CD4-positive, CD25-positive, alpha-beta regulatory T cell (primary cell): ENCODE data around the gene MNAT1. TPM values are rescaled to one million over a fixed set of nuclear protein-coding genes. Genes with fewer than 3 reads are reported as not detected.

Experiments used
- ATAC-seq, 2 donors: fragments of 150-1000 bp; cut with Tn5 transposase; one replicate each; pipeline ENCODE4 v1.10.0; 2021; ENCODE audit warnings: low read depth in 2 of 2, moderate number of reproducible peaks in 2 of 2, moderate library complexity in 1 of 2
- DNase-seq, 3 donors: peaks; one replicate each; pipeline versions ENCODE4 v3.0.0 to v3.0.0-alpha.2; 2012 to 2022; ENCODE audit warnings: mixed read lengths in 1 of 3
- H3K27ac ChIP-seq: one replicate; pipeline ENCODE4 v1.7.0; 2013; ENCODE audit warnings: mild to moderate bottlenecking, low read length; ENCODE audit not compliant: insufficient read depth, poor library complexity, severe bottlenecking
- H3K27me3 ChIP-seq: one replicate; pipeline ENCODE4 v1.7.0; 2013; ENCODE audit warnings: low read length; ENCODE audit not compliant: control insufficient read depth, insufficient read depth
- H3K36me3 ChIP-seq: one replicate; pipeline ENCODE4 v1.7.0; 2013; ENCODE audit warnings: mild to moderate bottlenecking, low read length, moderate library complexity; ENCODE audit not compliant: control insufficient read depth, insufficient read depth
- H3K4me1 ChIP-seq: 2 replicates; pipeline ENCODE4 v1.7.0; 2013; ENCODE audit warnings: mild to moderate bottlenecking, low read length; ENCODE audit not compliant: insufficient read depth, control insufficient read depth, poor library complexity, severe bottlenecking
- H3K4me3 ChIP-seq: one replicate; pipeline ENCODE4 v1.7.0; 2013; ENCODE audit warnings: low read depth, mild to moderate bottlenecking, low read length, moderate library complexity
- H3K9me3 ChIP-seq, 2 experiments: 1 replicate in 1 of 2; 2 replicates in 1 of 2; pipeline ENCODE4 v1.7.0; 2013; ENCODE audit warnings: low read length in 2 of 2, mild to moderate bottlenecking in 1 of 2, moderate library complexity in 1 of 2; ENCODE audit not compliant: control insufficient read depth in 2 of 2
- H3K27ac Mint-ChIP-seq, 3 donors: one replicate each; pipeline ENCODE4 v1.8.0; 2020 to 2022; ENCODE audit warnings: mild to moderate bottlenecking in 3 of 3, mixed read lengths in 3 of 3, moderate library complexity in 2 of 3
- H3K27me3 Mint-ChIP-seq: one replicate; pipeline ENCODE4 v1.8.0; 2022; ENCODE audit warnings: mild to moderate bottlenecking, mixed read lengths
- H3K36me3 Mint-ChIP-seq: one replicate; pipeline ENCODE4 v1.8.0; 2020; ENCODE audit warnings: mixed read lengths
- H3K4me1 Mint-ChIP-seq, 4 donors: one replicate each; pipeline ENCODE4 v1.8.0; 2020 to 2022; ENCODE audit warnings: mixed read lengths in 4 of 4, mild to moderate bottlenecking in 1 of 4
- H3K4me3 Mint-ChIP-seq, 4 donors: one replicate each; pipeline ENCODE4 v1.8.0; 2020 to 2022; ENCODE audit warnings: mild to moderate bottlenecking in 4 of 4, mixed read lengths in 4 of 4, moderate library complexity in 3 of 4
- H3K9me3 Mint-ChIP-seq, 7 donors: one replicate each; pipeline ENCODE4 v1.8.0; 2020 to 2022; ENCODE audit warnings: mixed read lengths in 7 of 7, mild to moderate bottlenecking in 3 of 7, moderate library complexity in 2 of 7
- polyA plus RNA-seq, 4 donors: library from polyadenylated mRNA; unstranded; fragments of 300-500 nt; fragmentation: Illumina TruSeq; gene quantifications; one replicate each; pipeline ENCODE4 v1.2.3, GENCODE V29; 2021
- total RNA-seq: library from RNA; stranded (reverse); gene quantifications from one replicate; pipeline ENCODE4 v1.2.3, GENCODE V29; 2022

MNAT1 gene
- total and polyA plus RNA-seq, 5 donors from 2014 or later: 12.6 to 22.0 (median 15.9) TPM

DNA sequence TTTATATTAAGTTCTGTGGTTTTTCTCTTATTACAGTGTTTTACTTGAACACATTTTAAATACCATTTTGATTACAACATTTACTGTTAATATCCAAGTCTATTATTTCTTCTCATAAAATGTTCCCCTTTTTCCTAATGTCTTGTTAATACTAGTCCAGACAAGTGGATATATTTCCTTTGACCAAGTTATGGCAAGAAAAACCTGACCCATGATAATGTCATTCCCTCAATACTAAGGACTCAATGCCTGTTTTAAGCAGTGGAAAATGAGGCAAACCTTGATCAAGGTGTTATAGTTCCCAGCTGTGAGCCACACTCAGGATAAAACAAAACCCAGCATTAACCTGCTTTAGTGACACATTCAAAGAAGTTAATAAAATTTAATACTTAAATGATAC is 234.1 kb downstream of the MNAT1 start:
- Histone ChIP-seq H3K4me3 (no peak overlapping the region), H3K36me3 (peaks cover 4% of the 10 kb centered on the region), H3K27me3 (no peaks in the 10 kb centered on the region), H3K4me1 (no peaks in the 10 kb centered on the region), H3K9me3 (no peaks in the 10 kb centered on the region), H3K27ac (no peak overlapping the region)
- H3K9me3 Mint-ChIP-seq: no peaks in the 10 kb centered on the region
- no peak overlapping the region for H3K4me3 Mint-ChIP-seq
- DNase-seq (no peak), ATAC-seq (no peak)
- H3K27me3 Mint-ChIP-seq: no peaks in the 10 kb centered on the region
- H3K4me1 Mint-ChIP-seq: peaks cover 0 to 5% (median 5%) of the 10 kb centered on the region in 4 donors
- H3K27ac Mint-ChIP-seq: no peak overlapping the region
- H3K36me3 Mint-ChIP-seq: peaks cover 17% of the 10 kb centered on the region

DNA sequence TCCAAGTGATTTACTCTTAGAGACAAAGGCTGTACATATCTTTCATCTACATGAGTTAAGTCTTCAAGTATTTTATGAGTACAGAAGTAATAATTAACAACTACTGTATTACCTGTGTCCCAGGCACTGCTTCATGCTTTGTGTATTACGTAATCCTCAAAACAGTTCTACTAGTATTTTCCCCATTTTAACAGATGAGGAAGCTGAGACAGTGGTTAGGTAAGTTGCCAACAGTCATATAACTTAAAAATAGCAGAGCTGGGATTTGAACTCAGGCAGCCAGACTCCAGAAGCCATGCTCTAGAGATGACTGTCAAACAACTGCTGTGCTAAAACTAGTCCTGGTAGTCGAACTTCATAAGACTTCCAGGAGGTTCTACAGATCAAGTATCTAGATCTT is 235.6 kb downstream of the MNAT1 start:
- peaks cover 11% of the 10 kb centered on the region for H3K36me3 ChIP-seq
- no peaks in the 10 kb centered on the region for H3K9me3 Mint-ChIP-seq
- H3K27me3 ChIP-seq: no peaks in the 10 kb centered on the region
- H3K9me3 ChIP-seq: no peaks in the 10 kb centered on the region
- H3K27ac ChIP-seq: no peak overlapping the region
- no peaks in the 10 kb centered on the region for H3K27me3 Mint-ChIP-seq
- peaks cover 19% of the 10 kb centered on the region for H3K36me3 Mint-ChIP-seq
- no peak overlapping the region for H3K4me3 ChIP-seq
- no peak for DNase-seq
- H3K4me1 Mint-ChIP-seq: peaks cover 4 to 8% (median 5%) of the 10 kb centered on the region in 4 donors
- no peak for ATAC-seq
- H3K4me3 Mint-ChIP-seq: no peak overlapping the region
- no peaks in the 10 kb centered on the region for H3K4me1 ChIP-seq
- H3K27ac Mint-ChIP-seq: no peak overlapping the region

- Mint-ChIP-seq H3K4me1 (peaks cover 5 to 14% (median 9%) of the 10 kb centered on the region in 4 donors), H3K27ac (no peak overlapping the region), H3K9me3 (no peaks in the 10 kb centered on the region), H3K36me3 (peaks cover 19% of the 10 kb centered on the region), H3K27me3 (no peaks in the 10 kb centered on the region), H3K4me3 (no peak overlapping the region)
- DNase-seq: no peak
- Histone ChIP-seq H3K36me3 (peaks cover 17% of the 10 kb centered on the region), H3K27me3 (no peaks in the 10 kb centered on the region), H3K27ac (no peak overlapping the region), H3K9me3 (no peaks in the 10 kb centered on the region), H3K4me3 (no peak overlapping the region), H3K4me1 (no peaks in the 10 kb centered on the region)
- ATAC-seq: no peak
These were observed 236.7 kb downstream of the MNAT1 start for GRCh38 chr14:60971271-60971670.

- no peak overlapping the region for H3K4me3 ChIP-seq
- no peaks in the 10 kb centered on the region for H3K9me3 Mint-ChIP-seq
- no peak for ATAC-seq
- peak overlapping the region in 1 of 3 donors; percentile 24 for H3K27ac Mint-ChIP-seq
- H3K36me3 ChIP-seq: peaks cover 18% of the 10 kb centered on the region
- peaks cover 21% of the 10 kb centered on the region for H3K36me3 Mint-ChIP-seq
- no peak overlapping the region for H3K4me3 Mint-ChIP-seq
- no peak for DNase-seq
- no peaks in the 10 kb centered on the region for H3K27me3 Mint-ChIP-seq
- H3K27me3 ChIP-seq: no peaks in the 10 kb centered on the region
- no peaks in the 10 kb centered on the region for H3K9me3 ChIP-seq
- peaks cover under 1% of the 10 kb centered on the region for H3K4me1 ChIP-seq
- peaks cover 5 to 25% (median 15%) of the 10 kb centered on the region in 4 donors for H3K4me1 Mint-ChIP-seq
- no peak overlapping the region for H3K27ac ChIP-seq
These were observed 237.7 kb downstream of the MNAT1 start for GRCh38 chr14:60972295-60972694.

DNA sequence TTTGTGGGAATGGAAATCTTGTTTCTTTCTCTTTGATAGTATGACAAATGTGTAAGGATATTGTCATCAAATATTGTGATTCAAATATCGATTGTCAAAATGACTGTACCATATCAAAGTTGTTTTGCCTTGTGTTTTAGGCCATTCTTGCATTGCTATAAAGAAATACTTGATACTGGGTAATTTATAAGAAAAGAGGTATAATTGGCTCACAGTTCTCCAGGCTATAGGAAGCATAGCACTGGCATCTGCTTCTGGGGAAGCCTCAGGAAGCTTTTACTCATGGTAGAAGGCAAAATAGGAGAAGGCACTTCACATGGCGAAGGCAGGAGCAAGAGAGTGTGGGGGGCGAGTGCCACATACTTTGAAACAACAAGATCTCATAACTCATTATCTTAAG is 238.5 kb downstream of the MNAT1 start:
- H3K27me3 Mint-ChIP-seq: no peaks in the 10 kb centered on the region
- no peaks in the 10 kb centered on the region for H3K9me3 Mint-ChIP-seq
- peaks cover 4% of the 10 kb centered on the region for H3K4me1 ChIP-seq
- DNase-seq (no peak), ATAC-seq (no peak)
- no peaks in the 10 kb centered on the region for H3K27me3 ChIP-seq
- H3K27ac ChIP-seq: no peak overlapping the region
- H3K27ac Mint-ChIP-seq: peak overlapping the region in 1 of 3 donors; percentile 48
- peaks cover 5 to 32% (median 21%) of the 10 kb centered on the region in 4 donors for H3K4me1 Mint-ChIP-seq
- H3K9me3 ChIP-seq: no peaks in the 10 kb centered on the region
- peaks cover 21% of the 10 kb centered on the region for H3K36me3 Mint-ChIP-seq
- peaks cover 18% of the 10 kb centered on the region for H3K36me3 ChIP-seq
- no peak overlapping the region for H3K4me3 ChIP-seq
- no peak overlapping the region for H3K4me3 Mint-ChIP-seq

DNA sequence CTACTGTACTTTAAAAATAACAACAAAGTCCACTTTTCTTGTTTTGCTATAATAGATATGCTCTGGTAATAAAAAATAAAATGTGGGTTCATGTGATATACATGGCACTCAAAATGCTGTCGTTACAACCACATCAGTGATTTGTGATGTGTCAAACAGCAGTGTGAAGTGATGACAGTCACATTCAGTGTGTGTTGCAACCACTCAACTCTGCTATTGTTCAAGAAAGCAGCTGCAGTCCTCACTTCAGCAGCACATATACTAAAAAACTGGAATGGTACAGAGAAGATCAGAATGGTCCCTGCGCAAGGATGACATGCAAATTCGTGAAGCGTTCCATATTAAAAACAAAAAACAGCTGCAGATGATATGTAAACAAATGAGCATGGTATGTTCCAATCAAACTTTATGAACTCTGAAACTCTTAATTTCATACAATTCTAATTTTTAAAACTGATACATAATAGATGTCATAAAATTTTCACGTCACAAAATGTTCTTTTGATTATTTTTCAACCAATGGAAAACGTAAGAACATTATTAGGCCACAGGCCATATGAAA is 239.6 kb downstream of the MNAT1 start:
- Mint-ChIP-seq H3K4me3 (no peak overlapping the region), H3K27ac (no peak overlapping the region), H3K4me1 (peaks cover 14 to 35% (median 28%) of the 10 kb centered on the region in 4 donors), H3K36me3 (peaks cover 21% of the 10 kb centered on the region), H3K9me3 (no peaks in the 10 kb centered on the region), H3K27me3 (no peaks in the 10 kb centered on the region)
- Histone ChIP-seq H3K9me3 (no peaks in the 10 kb centered on the region), H3K27ac (no peak overlapping the region), H3K4me3 (no peak overlapping the region), H3K27me3 (no peaks in the 10 kb centered on the region), H3K36me3 (peaks cover 18% of the 10 kb centered on the region), H3K4me1 (peaks cover 4% of the 10 kb centered on the region)
- DNase-seq (no peak), ATAC-seq (no peak)

GRCh38 chr14:60975551-60975950 is 241.0 kb downstream of the MNAT1 start:
- DNase-seq (no peak), ATAC-seq (no peak)
- H3K27ac Mint-ChIP-seq: peak overlapping the region; percentile 18 to 52 (median 23)
- no peaks in the 10 kb centered on the region for H3K27me3 ChIP-seq
- H3K4me1 Mint-ChIP-seq: peaks cover 15 to 40% (median 29%) of the 10 kb centered on the region in 4 donors
- H3K4me3 ChIP-seq: no peak overlapping the region
- H3K4me3 Mint-ChIP-seq: no peak overlapping the region
- peaks cover 10% of the 10 kb centered on the region for H3K4me1 ChIP-seq
- H3K9me3 ChIP-seq: no peaks in the 10 kb centered on the region
- H3K36me3 Mint-ChIP-seq: peaks cover 21% of the 10 kb centered on the region
- no peaks in the 10 kb centered on the region for H3K27me3 Mint-ChIP-seq
- no peaks in the 10 kb centered on the region for H3K9me3 Mint-ChIP-seq
- no peak overlapping the region for H3K27ac ChIP-seq
- peaks cover 18% of the 10 kb centered on the region for H3K36me3 ChIP-seq

DNA sequence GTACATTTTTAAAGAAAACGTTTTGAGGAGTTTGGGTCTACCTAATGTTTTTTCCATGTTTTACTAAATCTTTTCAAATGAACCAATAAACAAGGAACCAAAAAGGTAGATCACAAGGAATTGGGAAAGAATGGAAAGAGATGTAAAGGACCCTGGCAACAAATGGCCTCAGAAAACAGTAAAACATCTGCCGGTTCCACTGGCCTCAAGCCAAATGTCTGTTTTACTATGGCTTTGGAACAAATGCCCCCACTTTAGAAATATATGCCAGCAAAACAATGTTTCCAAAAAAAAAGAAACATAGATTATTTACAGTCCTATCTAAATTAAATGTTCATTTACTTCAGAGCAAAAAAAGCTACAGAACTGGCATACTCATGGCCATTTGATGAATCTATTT is 243.3 kb downstream of the MNAT1 start:
- H3K27me3 ChIP-seq: no peaks in the 10 kb centered on the region
- Mint-ChIP-seq H3K4me3 (peak overlapping the region in 2 of 4 donors; percentile 4 to 51), H3K27ac (peak overlapping the region in 1 of 3 donors; percentile 25), H3K27me3 (no peaks in the 10 kb centered on the region), H3K36me3 (peaks cover 13% of the 10 kb centered on the region), H3K9me3 (no peaks in the 10 kb centered on the region), H3K4me1 (peaks cover 15 to 40% (median 30%) of the 10 kb centered on the region in 4 donors)
- H3K4me3 ChIP-seq: no peak overlapping the region
- peaks cover 18% of the 10 kb centered on the region for H3K36me3 ChIP-seq
- peak overlapping the region; percentile 92 for H3K27ac ChIP-seq
- H3K9me3 ChIP-seq: no peaks in the 10 kb centered on the region
- DNase-seq (no peak), ATAC-seq (no peak)
- peaks cover 26% of the 10 kb centered on the region for H3K4me1 ChIP-seq
